ENCODE data around the gene RAPGEF4. TPM values are rescaled to one million over a fixed set of nuclear protein-coding genes. Genes with fewer than 3 reads are reported as not detected.

Gene RAPGEF4
- total RNA-seq, 1 experiment from 2014 or later = 1.4 TPM

- H3K27me3 Mint-ChIP-seq (ENCODE audit: low read depth) = peaks cover 3% of the 10 kb centered on the region; the same call in 1 of the 2 replicates
- Histone ChIP-seq H3K9ac (ENCODE audit: extremely low read depth, insufficient read length, low read length) (no peak overlapping the region), H2AK5ac (ENCODE audit: insufficient read length, low read length) (no peak overlapping the region), H4K20me1 (ENCODE audit: control insufficient read depth, insufficient read depth, insufficient read length) (no peaks in the 10 kb centered on the region), H3T11ph (ENCODE audit: low read length) (no peak overlapping the region), H3K4me1 (ENCODE audit: insufficient read depth, low read length) (no peaks in the 10 kb centered on the region), H3K14ac (ENCODE audit: insufficient read depth, low read length) (no peak overlapping the region), H2BK20ac (ENCODE audit: low read depth, low read length, poor library complexity, severe bottlenecking) (no peak overlapping the region), H3K9me3 (ENCODE audit: control insufficient read depth, low read depth, low read length) (no peaks in the 10 kb centered on the region), H3K56ac (ENCODE audit: insufficient read length, low read depth, low read length) (no peak overlapping the region), H3K79me1 (ENCODE audit: insufficient read depth, low read depth, low read length, poor library complexity, severe bottlenecking) (no peaks in the 10 kb centered on the region), H3K4ac (ENCODE audit: low read depth, low read length) (no peak overlapping the region), H3K79me2 (ENCODE audit: insufficient read depth, low read length) (no peaks in the 10 kb centered on the region), H2BK12ac (ENCODE audit: insufficient read length, low read depth, low read length) (no peak overlapping the region), H2BK5ac (ENCODE audit: insufficient read length, low read length) (no peak overlapping the region), H3K27ac (ENCODE audit: insufficient read length, low read depth, low read length) (no peak overlapping the region), H3K23ac (ENCODE audit: insufficient read length, low read depth, low read length) (no peak overlapping the region), H2BK120ac (ENCODE audit: low read depth, low read length, poor library complexity, severe bottlenecking) (no peak overlapping the region), H2BK15ac (ENCODE audit: low read depth, low read length) (no peak overlapping the region), H3K18ac (ENCODE audit: insufficient read length, low read depth, low read length) (no peak overlapping the region), H4K8ac (replicated peaks; ENCODE audit: insufficient read length, low read depth, low read length) (no peak overlapping the region), H2AFZ (ENCODE audit: low read length) (no peak overlapping the region), H3K23me2 (ENCODE audit: insufficient read length, low read depth, low read length, poor library complexity, severe bottlenecking) (no peaks in the 10 kb centered on the region), H3K27me3 (ENCODE audit: insufficient read depth, low read length) (no peaks in the 10 kb centered on the region), H3K4me2 (ENCODE audit: insufficient read depth, insufficient read length, low read length) (no peak overlapping the region), H4K91ac (ENCODE audit: insufficient read length, low read depth, low read length) (no peak overlapping the region), H4K5ac (ENCODE audit: insufficient read length, low read depth, low read length) (no peak overlapping the region)
- no peaks in the 10 kb centered on the region for H3K4me1 Mint-ChIP-seq
- H3K9me3 Mint-ChIP-seq = peaks cover 0 to 3% of the 10 kb centered on the region in 2 experiments; a peak in 1 of 5 replicates
- TF ChIP-seq CTCF (conservative IDR thresholded peaks at IDR 0.05) = no peak
- no peak overlapping the region for H3K4me3 Mint-ChIP-seq
- no peak for DNase-seq
- H3K36me3 Mint-ChIP-seq (ENCODE audit: insufficient read depth in 1 of 3, low read depth in 3 of 3) = no peaks in the 10 kb centered on the region; a peak in 1 of 7 replicates
- H3K27ac Mint-ChIP-seq = no peak overlapping the region
- WGBS (ENCODE audit: extremely low coverage, insufficient read length, low lambda C conversion rate) = no CpG with 5 or more reads among the region's 2 CpGs
These were observed 134.8 kb downstream of the RAPGEF4 start for GRCh38 chr2:172870396-172870795.
